GM18873 (cell line): ENCODE data around the gene C11orf98.
A peak's percentile ranks its signal among the peaks of the same experiment; 100 is the strongest.
"Not testable (repeated sequence)": the region's sequence is repeated elsewhere in the genome, so short reads cannot be mapped to it uniquely, and the experiment has no call there.

Experiments used
- ATAC-seq: cut with Tn5 transposase; IDR thresholded peaks from one replicate; pipeline ENCODE4 v1.9.1; 2021; ENCODE audit warnings: mild to moderate bottlenecking, moderate library complexity, moderate number of reproducible peaks; ENCODE audit not compliant: unreplicated experiment, low FRiP score

C11orf98 gene

GRCh38 chr11:62654297-62654696 is 10.7 kb downstream of the C11orf98 start:
- ATAC-seq, result no peak

GRCh38 chr11:62652161-62653006 is 12.6 kb downstream of the C11orf98 start:
- no peak for ATAC-seq

DNA sequence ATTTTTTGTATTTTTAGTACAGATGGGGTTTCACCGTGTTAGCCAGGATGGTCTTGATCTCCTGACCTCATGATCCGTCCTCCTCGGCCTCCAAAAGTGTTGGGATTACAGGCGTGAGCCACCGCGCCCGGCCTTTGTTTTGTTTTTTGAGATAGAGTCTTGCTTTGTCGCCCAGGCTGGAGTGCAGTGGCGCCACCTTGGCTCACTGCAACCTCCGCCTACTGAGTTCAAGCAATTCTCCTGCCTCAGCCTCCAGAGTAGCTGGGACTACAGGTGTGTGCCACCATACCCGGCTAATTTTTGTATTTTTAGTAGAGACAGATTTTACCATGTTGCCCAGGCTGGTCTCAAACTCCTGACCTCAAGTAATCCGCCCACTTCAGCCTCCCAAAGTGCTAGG is 14.7 kb downstream of the C11orf98 start:
- ATAC-seq, result not testable (repeated sequence)

DNA sequence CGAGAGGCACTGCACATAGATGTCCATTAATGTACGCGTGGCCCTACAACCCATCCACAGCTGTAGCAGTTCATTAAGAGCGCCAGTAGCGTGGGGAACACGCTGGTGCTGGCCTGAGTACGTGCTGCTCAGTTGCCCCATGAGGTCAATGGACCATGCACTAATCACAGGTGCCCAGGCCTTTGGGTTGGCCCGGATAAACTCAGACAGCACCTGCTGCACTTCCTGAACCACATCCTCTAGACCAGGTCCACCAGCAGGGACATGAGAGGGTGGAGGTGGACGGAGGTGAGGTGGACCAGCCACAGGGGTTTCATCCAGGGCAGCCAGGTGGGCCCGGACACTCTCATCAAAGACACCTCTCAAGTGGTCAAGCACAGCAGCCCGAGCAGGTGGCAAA is 15.5 kb downstream of the C11orf98 start:
- no peak for ATAC-seq

DNA sequence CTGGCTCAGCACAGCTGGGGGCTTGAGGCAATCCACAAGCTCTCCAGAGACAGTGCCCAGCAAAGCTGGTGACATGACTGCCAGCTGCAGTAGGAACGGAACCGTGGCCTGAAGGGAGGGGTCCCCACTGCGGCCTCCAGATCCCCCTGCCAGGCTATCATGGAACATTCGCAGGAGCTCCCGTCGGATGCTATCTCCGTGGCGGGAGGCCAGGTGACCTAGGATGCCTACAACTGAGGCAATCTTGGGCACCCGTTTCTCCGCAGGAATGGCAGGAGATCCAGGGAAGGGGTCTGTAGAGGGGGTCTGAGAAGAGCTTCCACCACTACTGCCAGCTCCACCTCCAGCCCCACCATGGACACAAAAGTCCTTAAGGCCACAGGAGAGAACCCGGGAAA is 16.0 kb downstream of the C11orf98 start:
- no peak for ATAC-seq

DNA sequence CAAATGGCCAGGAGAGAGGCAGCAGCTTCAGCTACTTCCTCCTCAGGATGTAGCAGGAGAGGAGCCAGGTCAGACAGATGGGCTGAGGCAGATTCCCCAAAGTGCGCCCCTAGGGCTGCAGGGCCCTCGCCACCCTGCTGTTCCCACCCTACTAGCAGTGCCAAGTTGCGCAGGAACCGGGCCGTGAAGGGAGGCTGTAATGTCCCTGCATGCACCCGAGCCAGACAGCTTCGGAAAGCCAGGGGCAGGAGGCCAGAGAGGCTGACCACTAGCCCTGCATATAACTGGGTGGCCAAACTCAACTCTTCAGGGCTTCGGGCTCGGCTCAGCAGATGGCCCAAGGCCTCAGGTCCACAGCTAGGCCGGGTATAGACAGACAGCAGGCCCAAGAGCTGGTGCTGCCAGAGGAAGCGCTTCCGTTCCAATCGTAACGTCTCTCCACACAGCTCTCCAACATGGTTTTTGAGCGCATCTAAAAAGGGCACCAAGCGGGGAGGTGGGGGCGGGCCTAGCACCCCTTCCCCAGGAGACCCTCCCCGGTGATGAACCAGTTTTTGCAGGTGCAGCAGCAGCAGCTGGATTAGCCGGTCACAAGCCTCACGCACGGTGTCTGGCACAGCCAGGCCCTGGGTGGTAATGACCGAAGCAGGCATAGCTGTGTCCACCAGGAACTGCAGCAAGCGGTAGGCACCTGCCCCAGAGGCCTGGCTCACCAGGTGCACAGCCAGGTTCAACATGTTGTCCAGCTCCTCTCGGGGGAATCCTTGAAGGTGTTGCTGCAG is 16.6 kb downstream of the C11orf98 start:
- no peak for ATAC-seq

DNA sequence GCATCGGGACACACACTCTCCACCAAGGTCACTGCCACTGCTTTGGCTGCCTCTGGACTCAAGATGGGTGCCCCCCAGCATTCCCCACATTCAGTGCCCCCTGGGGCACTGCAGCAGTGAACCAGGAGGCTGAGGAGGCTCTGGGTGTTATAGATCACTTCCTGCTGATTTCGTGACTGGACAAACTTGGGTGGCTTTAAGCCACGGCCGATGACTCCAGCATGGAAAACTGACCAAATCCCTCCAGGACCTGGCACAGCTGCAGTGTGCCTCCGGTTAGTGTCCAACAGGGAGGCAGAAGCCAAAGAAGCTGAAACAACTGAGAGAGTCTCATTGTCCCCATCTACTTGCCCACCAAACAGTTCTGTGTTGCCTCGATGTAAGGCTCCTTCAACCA is 17.4 kb downstream of the C11orf98 start:
- ATAC-seq, result no peak

DNA sequence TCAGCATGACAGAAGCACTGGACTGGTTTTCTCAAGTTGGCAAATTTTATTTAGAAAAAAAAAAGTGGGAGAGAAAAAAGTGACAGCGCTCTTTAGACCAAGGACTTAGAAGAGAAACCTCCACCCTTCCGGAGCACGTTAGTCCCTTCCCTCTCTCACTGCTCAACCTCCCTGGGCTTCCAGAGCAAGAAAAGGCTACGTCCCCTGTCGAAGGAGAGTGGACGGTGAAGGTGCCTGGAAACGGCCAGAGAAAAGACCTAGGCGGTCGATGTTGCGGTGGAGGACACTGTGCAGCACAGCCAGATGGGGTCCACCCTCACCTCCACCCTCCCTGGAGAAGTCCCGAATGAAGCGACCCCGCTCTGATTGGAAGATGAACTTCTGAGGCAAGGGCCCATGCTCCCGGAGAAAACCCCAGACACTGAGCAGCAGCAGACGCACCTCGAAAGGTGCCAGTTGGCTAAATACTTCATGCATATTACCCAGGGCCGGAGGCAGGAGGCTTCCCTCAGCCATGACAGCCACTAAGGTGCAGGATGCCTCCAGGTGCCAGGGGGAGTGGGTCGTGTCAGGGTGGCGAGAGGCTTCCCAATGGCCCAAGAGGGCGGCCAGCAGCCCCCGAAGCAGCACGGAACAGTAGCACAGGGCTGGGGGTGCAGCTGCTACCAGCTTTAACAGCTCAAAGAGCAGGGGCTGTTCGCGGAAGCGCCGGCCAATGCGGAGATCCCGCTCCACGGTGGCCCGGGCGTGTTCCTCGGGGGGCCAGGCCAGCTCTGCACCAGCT is 18.0 kb downstream of the C11orf98 start:
- no peak for ATAC-seq

- ATAC-seq, result peak; percentile 71
Measured at GRCh38 chr11:62645946-62646824, 18.8 kb downstream of the C11orf98 start, which contains the start of gene GANAB. TSS of gene GANAB (minus strand) at chr11:62646613. CDS start at chr11:62646599, 14 bp downstream.

GRCh38 chr11:62645671-62645945 is 19.4 kb downstream of the C11orf98 start:
- ATAC-seq, result no peak

- ATAC-seq, result no peak
Measured at GRCh38 chr11:62644220-62644619, 20.8 kb downstream of the C11orf98 start.

- ATAC-seq, result no peak
Measured at GRCh38 chr11:62632492-62632891, 32.5 kb downstream of the C11orf98 start.

DNA sequence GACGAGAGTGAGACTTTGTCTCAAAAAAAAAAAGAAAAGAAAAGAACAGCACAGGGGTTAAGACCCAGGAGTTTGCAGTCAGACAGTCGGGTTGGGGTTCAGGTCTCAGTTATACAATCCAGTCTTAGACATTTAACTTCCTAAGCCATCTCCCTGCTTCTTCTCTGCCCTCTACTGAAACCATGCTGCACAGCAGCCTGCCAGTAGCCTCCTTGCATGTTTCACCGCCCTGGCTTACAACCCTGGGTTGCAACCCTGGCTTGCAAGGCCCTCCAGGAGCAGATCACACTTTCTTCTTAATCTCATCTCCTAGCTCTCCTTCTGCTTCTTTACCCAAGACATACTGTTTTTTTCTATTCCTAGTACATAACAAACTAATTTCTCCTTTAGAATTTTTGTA is 37.3 kb downstream of the C11orf98 start:
- no peak for ATAC-seq

- ATAC-seq, result no peak
Measured at GRCh38 chr11:62622476-62623089, 42.4 kb downstream of the C11orf98 start.

DNA sequence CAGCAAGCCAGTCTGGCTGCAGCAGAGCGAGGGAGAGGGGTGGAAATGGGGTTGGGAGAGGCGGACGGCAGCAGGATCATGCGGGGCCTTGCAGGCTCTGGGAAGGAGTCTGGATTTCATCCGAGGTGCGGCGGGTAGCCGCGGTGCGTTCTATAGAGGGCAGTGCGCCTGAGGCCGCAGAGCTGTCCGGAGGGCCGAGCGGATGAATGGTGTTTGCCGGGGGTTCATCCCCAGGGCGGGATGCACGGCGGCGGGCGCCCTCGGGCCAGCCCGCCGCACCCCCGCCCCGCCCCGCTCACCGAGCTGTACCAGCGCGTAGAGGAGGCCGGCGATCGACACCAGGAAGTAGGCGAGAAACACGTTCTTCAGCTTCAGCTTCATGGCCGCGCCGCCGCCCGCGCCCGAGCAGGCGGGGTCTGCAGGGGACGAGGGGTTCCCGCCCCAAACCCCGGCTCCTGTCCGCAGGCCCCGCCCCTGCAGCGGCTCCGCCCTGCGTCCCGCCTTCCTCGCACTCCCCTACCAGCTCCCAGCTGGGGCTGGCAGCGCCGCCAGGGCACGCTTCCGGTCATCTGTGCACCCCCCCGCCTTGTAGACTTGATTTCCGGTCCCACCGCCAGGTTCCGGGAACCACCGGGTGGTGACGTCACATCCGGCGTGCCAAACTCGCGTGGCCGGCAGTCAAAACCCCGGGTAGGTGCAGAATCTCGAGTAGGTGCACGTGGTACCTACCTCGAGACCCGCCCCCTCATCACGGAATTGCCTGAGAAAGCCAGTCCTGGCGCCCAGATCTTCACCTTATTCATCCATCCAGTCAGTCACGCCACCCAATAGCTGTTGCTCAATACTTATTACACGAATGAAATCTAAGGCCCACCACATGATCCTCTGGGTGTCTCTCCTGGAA is 43.2 kb downstream of the C11orf98 start, which contains the start of gene B3GAT3:
Gene B3GAT3, minus strand, starts transcription at position 420 of the 904 bp plus-strand sequence. Its CDS starts 39 bp downstream, at position 381.
- ATAC-seq, result peak; percentile 81

GRCh38 chr11:62621027-62621566 is 43.9 kb downstream of the C11orf98 start:
- ATAC-seq, result no peak

- ATAC-seq, result not testable (repeated sequence)
Measured at GRCh38 chr11:62616957-62617356, 48.1 kb downstream of the C11orf98 start.

GRCh38 chr11:62615521-62615920 is 49.5 kb downstream of the C11orf98 start:
- ATAC-seq, result no peak
